NT2/D1 (cell line): ENCODE data around the gene SMIM28.

Experiments
- YY1 ChIP-seq: IDR thresholded peaks from 2 replicates; pipeline ENCODE4 v1.6.1; 2011; ENCODE audit not compliant: insufficient read length, insufficient read depth
- ZNF274 ChIP-seq: IDR thresholded peaks from 2 replicates; pipeline ENCODE4 v1.6.1; 2011; ENCODE audit warnings: mild to moderate bottlenecking, low read depth, low read length

DNA sequence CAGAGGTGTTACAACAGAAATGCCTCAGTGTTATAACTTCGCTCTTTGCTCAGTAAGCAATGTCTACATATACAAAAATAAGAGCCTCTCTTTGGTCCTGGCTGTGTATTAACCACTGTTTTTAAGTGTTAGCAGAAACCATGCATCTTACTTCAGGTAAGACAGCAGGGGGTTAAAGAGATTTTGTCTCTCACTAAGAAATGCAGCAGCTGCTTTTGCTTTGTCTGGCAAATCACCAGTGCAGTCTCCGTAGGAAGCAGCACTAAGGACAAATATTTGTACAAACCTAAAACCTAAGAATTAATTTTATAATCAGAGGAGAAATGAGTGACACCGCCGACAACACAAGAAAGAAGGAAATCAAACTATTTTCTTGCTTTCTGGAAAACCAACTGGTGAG lies 758 bp downstream of the SMIM28 start:
- TF ChIP-seq YY1: no peak
- TF ChIP-seq ZNF274: no peak
